WTC11 (cell line): ENCODE results near the gene CLMN. TPM values are rescaled to one million over a fixed set of nuclear protein-coding genes. Genes with fewer than 3 reads are reported as not detected.

ENCODE experiments used
- ATF1 ChIP-seq: sonication (generic); formaldehyde crosslinking; IDR thresholded peaks from 2 replicates; pipeline ENCODE4 v1.8.1; 2023; ENCODE audit warnings: mild to moderate bottlenecking, moderate library complexity, missing genetic modification reagents
- ATF3 ChIP-seq: sonication (generic); formaldehyde crosslinking; conservative IDR thresholded peaks from 2 replicates; pipeline ENCODE4 v1.8.1; 2022; ENCODE audit warnings: mild to moderate bottlenecking, missing genetic modification reagents
- CDX4 ChIP-seq: fragments of 250-450 bp; sonication (Bioruptor Pico); IDR thresholded peaks from 2 replicates; pipeline ENCODE4 v1.9.0; 2021; ENCODE audit warnings: moderate library complexity, mild to moderate bottlenecking, inconsistent platforms, borderline replicate concordance
- E2F1 ChIP-seq: sonication (generic); formaldehyde crosslinking; IDR thresholded peaks from 2 replicates; pipeline ENCODE4 v1.8.0; 2022; ENCODE audit warnings: mild to moderate bottlenecking, missing genetic modification reagents
- ELF4 ChIP-seq: sonication (generic); formaldehyde crosslinking; IDR thresholded peaks from 2 replicates; pipeline ENCODE4 v1.8.1; 2022; ENCODE audit warnings: low read depth, mild to moderate bottlenecking, moderate library complexity, missing genetic modification reagents
- GTF2I ChIP-seq: fragments of 250-450 bp; sonication (Bioruptor Pico); conservative IDR thresholded peaks from 2 replicates; pipeline ENCODE4 v1.4.0; 2021; ENCODE audit warnings: mild to moderate bottlenecking
- HMGA2 ChIP-seq: fragments of 250-450 bp; sonication (Bioruptor Pico); IDR thresholded peaks from 2 replicates; pipeline ENCODE4 v1.4.0; 2021; ENCODE audit warnings: mild to moderate bottlenecking, moderate library complexity
- IRF2 ChIP-seq: sonication (generic); formaldehyde crosslinking; IDR thresholded peaks from 2 replicates; pipeline ENCODE4 v1.8.0; 2022; ENCODE audit warnings: low read depth, missing genetic modification reagents, borderline replicate concordance
- JAZF1 ChIP-seq: fragments of 250-450 bp; sonication (Bioruptor Pico); IDR thresholded peaks from 2 replicates; pipeline ENCODE4 v1.9.0; 2021; ENCODE audit warnings: moderate library complexity, mild to moderate bottlenecking, inconsistent platforms
- KAT7 ChIP-seq: sonication (generic); formaldehyde crosslinking; IDR thresholded peaks from 2 replicates; pipeline ENCODE4 v1.8.1; 2023; ENCODE audit warnings: missing genetic modification reagents, mild to moderate bottlenecking, borderline replicate concordance
- NFATC4 ChIP-seq: fragments of 250-450 bp; sonication (Bioruptor Pico); IDR thresholded peaks from 2 replicates; pipeline ENCODE4 v1.9.0; 2021; ENCODE audit warnings: mild to moderate bottlenecking
- NFE2L1 ChIP-seq: sonication (generic); formaldehyde crosslinking; IDR thresholded peaks from 2 replicates; pipeline ENCODE4 v1.8.1; 2023; ENCODE audit warnings: missing genetic modification reagents
- PRRX2 ChIP-seq: fragments of 250-450 bp; sonication (Bioruptor Pico); IDR thresholded peaks from 2 replicates; pipeline ENCODE4 v1.8.0; 2021; ENCODE audit warnings: mild to moderate bottlenecking
- RELA ChIP-seq: sonication (generic); formaldehyde crosslinking; IDR thresholded peaks from 2 replicates; pipeline ENCODE4 v1.8.1; 2022; ENCODE audit warnings: missing genetic modification reagents, mild to moderate bottlenecking, borderline replicate concordance
- SMAD4 ChIP-seq: sonication (generic); formaldehyde crosslinking; IDR thresholded peaks from 2 replicates; pipeline ENCODE4 v1.8.0; 2022; ENCODE audit warnings: mild to moderate bottlenecking, missing genetic modification reagents
- SOX15 ChIP-seq: fragments of 250-450 bp; sonication (Bioruptor Pico); IDR thresholded peaks from 2 replicates; pipeline ENCODE4 v1.9.0; 2021; ENCODE audit warnings: mild to moderate bottlenecking
- STAT6 ChIP-seq: sonication (generic); formaldehyde crosslinking; conservative IDR thresholded peaks from 2 replicates; pipeline ENCODE4 v1.8.1; 2023; ENCODE audit warnings: mild to moderate bottlenecking, low read depth, missing genetic modification reagents, moderate library complexity
- USF2 ChIP-seq: sonication (generic); formaldehyde crosslinking; IDR thresholded peaks from 2 replicates; pipeline ENCODE4 v1.8.1; 2023; ENCODE audit warnings: mild to moderate bottlenecking, missing genetic modification reagents, moderate library complexity
- ZNF263 ChIP-seq: sonication (generic); formaldehyde crosslinking; IDR thresholded peaks from 2 replicates; pipeline ENCODE4 v1.8.1; 2022; ENCODE audit warnings: low read depth, mild to moderate bottlenecking, moderate library complexity, missing genetic modification reagents
- ZNF416 ChIP-seq: fragments of 250-450 bp; sonication (Bioruptor Pico); IDR thresholded peaks from 2 replicates; pipeline ENCODE4 v1.9.0; 2021; ENCODE audit warnings: mild to moderate bottlenecking, inconsistent platforms
- ZNF671 ChIP-seq: fragments of 250-450 bp; sonication (Bioruptor Pico); IDR thresholded peaks from 2 replicates; pipeline ENCODE4 v1.8.0; 2021; ENCODE audit warnings: mild to moderate bottlenecking
- total RNA-seq: library from RNA; stranded (reverse); gene quantifications from 3 replicates; pipeline ENCODE4 v1.2.3, GENCODE V29; 2021
- TF ChIP-seq, protein P1 (sequence below): fragments of 250-450 bp; sonication (Bioruptor Pico); IDR thresholded peaks from 2 replicates; pipeline ENCODE4 v2.1.2; 2022; ENCODE audit warnings: mild to moderate bottlenecking, moderate library complexity
- TF ChIP-seq, protein P2 (sequence below): sonication (generic); formaldehyde crosslinking; IDR thresholded peaks from 2 replicates; pipeline ENCODE4 v1.8.0; 2023; ENCODE audit warnings: mild to moderate bottlenecking, missing genetic modification reagents
- TF ChIP-seq, protein P3 (sequence below): fragments of 250-450 bp; sonication (Bioruptor Pico); IDR thresholded peaks from 2 replicates; pipeline ENCODE4 v1.9.0; 2021; ENCODE audit warnings: mild to moderate bottlenecking

Gene CLMN
- total RNA-seq, 1 experiment from 2014 or later: 12.2 TPM

DNA sequence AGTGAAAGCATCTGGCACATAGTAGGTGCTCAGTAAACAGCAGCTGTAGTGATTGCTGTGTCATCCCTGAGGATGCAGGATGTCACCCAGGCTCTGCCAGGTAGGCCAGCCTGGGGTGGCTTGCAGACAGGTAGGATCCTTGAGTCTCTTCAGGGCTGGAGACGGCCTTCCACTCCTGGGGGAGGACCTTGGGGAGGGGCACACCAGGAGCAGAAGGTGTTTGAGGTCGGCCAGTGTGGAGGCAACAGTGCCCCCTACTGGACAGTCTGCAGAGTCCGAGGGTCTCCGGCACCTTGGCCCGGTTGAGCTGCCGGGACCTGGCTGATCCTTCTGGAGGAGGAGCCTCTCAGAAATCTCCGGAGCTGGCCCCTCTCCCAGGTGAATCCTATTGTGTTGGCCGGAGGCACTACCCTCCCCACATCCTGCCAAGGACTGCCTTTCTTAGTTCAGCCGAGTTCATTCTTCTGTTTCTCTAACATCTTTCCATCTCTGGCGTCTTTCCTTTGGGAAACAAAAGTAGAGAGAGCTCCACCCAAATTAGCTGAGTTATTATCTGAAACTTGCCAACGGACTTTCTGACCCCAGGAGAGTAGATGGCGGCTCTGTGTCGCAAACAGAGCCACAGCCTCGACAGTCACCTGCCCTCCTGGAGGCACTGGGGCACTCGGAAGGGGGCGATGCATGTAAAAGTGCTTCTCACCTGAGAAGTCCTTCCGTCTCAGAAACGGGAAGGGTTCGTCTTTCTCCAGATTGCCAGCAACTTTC lies 41.8 kb upstream of the CLMN start (continued):
- TF ChIP-seq USF2 (CRISPR knock-in tag): 0 out of 2 replicates have a peak, but pooled peaks have one; percentile 8
- no peak for TF ChIP-seq STAT6
- TF ChIP-seq ATF3 (CRISPR knock-in tag): no peak
- TF ChIP-seq, protein P1, sequence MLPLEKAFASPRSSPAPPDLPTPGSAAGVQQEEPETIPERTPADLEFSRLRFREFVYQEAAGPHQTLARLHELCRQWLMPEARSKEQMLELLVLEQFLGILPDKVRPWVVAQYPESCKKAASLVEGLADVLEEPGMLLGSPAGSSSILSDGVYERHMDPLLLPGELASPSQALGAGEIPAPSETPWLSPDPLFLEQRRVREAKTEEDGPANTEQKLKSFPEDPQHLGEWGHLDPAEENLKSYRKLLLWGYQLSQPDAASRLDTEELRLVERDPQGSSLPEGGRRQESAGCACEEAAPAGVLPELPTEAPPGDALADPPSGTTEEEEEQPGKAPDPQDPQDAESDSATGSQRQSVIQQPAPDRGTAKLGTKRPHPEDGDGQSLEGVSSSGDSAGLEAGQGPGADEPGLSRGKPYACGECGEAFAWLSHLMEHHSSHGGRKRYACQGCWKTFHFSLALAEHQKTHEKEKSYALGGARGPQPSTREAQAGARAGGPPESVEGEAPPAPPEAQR (CRISPR knock-in tag): 0 out of 2 replicates have a peak, but pooled peaks have one; percentile 50
- TF ChIP-seq, protein P2, sequence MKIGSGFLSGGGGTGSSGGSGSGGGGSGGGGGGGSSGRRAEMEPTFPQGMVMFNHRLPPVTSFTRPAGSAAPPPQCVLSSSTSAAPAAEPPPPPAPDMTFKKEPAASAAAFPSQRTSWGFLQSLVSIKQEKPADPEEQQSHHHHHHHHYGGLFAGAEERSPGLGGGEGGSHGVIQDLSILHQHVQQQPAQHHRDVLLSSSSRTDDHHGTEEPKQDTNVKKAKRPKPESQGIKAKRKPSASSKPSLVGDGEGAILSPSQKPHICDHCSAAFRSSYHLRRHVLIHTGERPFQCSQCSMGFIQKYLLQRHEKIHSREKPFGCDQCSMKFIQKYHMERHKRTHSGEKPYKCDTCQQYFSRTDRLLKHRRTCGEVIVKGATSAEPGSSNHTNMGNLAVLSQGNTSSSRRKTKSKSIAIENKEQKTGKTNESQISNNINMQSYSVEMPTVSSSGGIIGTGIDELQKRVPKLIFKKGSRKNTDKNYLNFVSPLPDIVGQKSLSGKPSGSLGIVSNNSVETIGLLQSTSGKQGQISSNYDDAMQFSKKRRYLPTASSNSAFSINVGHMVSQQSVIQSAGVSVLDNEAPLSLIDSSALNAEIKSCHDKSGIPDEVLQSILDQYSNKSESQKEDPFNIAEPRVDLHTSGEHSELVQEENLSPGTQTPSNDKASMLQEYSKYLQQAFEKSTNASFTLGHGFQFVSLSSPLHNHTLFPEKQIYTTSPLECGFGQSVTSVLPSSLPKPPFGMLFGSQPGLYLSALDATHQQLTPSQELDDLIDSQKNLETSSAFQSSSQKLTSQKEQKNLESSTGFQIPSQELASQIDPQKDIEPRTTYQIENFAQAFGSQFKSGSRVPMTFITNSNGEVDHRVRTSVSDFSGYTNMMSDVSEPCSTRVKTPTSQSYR (CRISPR knock-in tag): no peak
- no peak for TF ChIP-seq IRF2 (CRISPR knock-in tag)
- TF ChIP-seq RELA: no peak
- TF ChIP-seq NFE2L1 (CRISPR knock-in tag): peak; percentile 19; the same call in 1 of the 2 replicates
- TF ChIP-seq KAT7 (CRISPR knock-in tag): no peak
- TF ChIP-seq CDX4: no peak
- TF ChIP-seq ZNF416 (CRISPR knock-in tag): no peak
- no peak for TF ChIP-seq HMGA2 (CRISPR knock-in tag)
- TF ChIP-seq JAZF1 (CRISPR knock-in tag): no peak
- no peak for TF ChIP-seq ELF4
- no peak for TF ChIP-seq ZNF671 (CRISPR knock-in tag)
- no peak for TF ChIP-seq SOX15 (CRISPR knock-in tag)
- no peak for TF ChIP-seq E2F1
- no peak for TF ChIP-seq PRRX2 (CRISPR knock-in tag)
- TF ChIP-seq NFATC4 (CRISPR knock-in tag): no peak
- no peak for TF ChIP-seq ATF1 (CRISPR knock-in tag)
- no peak for TF ChIP-seq SMAD4 (CRISPR knock-in tag)
- TF ChIP-seq, protein P3, sequence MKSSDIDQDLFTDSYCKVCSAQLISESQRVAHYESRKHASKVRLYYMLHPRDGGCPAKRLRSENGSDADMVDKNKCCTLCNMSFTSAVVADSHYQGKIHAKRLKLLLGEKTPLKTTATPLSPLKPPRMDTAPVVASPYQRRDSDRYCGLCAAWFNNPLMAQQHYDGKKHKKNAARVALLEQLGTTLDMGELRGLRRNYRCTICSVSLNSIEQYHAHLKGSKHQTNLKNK (CRISPR knock-in tag): no peak
- TF ChIP-seq GTF2I: peak; percentile 67; the same call in 1 of the 2 replicates
- TF ChIP-seq ZNF263 (CRISPR knock-in tag): no peak
